K562 (cell line): ENCODE measurements around the gene CFAP90. TPM values are rescaled to one million over a fixed set of nuclear protein-coding genes. Genes with fewer than 3 reads are reported as not detected.

Source experiments
- CAMTA2 ChIP-seq: fragments of 250-450 bp; sonication (Bioruptor Pico); conservative IDR thresholded peaks from 2 replicates; pipeline ENCODE4 v1.5.1; 2022
- E4F1 ChIP-seq: fragments of 250-450 bp; sonication (Bioruptor Pico); IDR thresholded peaks from 2 replicates; pipeline ENCODE4 v1.5.0; 2021; ENCODE audit warnings: mild to moderate bottlenecking, borderline replicate concordance
- HNRNPL ChIP-seq: fragments of 200-400 bp; formaldehyde crosslinking; IDR thresholded peaks from 2 replicates; pipeline ENCODE4 v1.6.1; 2017; ENCODE audit warnings: low read depth, mild to moderate bottlenecking, low read length
- MBD2 ChIP-seq: sonication (generic); IDR thresholded peaks from 2 replicates; pipeline ENCODE4 v1.6.1; 2016; ENCODE audit warnings: low read depth, borderline replicate concordance
- MYBL2 ChIP-seq, 2 experiments: fragments of 450-650 bp in 1 of 2; sonication (generic) in 1 of 2; formaldehyde crosslinking in 1 of 2; IDR thresholded peaks; 2 replicates each; pipeline versions ENCODE4 v1.6.1 to v1.8.1; 2017 to 2022; ENCODE audit warnings: borderline replicate concordance in 1 of 2, inconsistent platforms in 1 of 2, low read depth in 1 of 2, mild to moderate bottlenecking in 1 of 2, missing genetic modification reagents in 1 of 2, moderate library complexity in 1 of 2
- NR1H2 ChIP-seq: sonication (generic); formaldehyde crosslinking; IDR thresholded peaks from 2 replicates; pipeline ENCODE4 v1.4.0; 2020; ENCODE audit warnings: mild to moderate bottlenecking, missing genetic modification reagents
- ZFPM2 ChIP-seq: fragments of 250-450 bp; sonication (Bioruptor Pico); IDR thresholded peaks from 2 replicates; pipeline ENCODE4 v1.5.1; 2022; ENCODE audit warnings: mild to moderate bottlenecking
- ZNF316 ChIP-seq: fragments of 450-650 bp; IDR thresholded peaks from 2 replicates; pipeline ENCODE4 v1.6.1; 2016
- polyA plus RNA-seq, 8 experiments: library from polyadenylated mRNA; depleted of rRNA in 4 of 8; stranded (reverse) in 5 of 8; unstranded in 3 of 8; fragments of >200 nt; fragmentation: Nextera tagmentation in 2 of 8; fragmentation: Illumina TruSeq in 1 of 8; extraction: Ambion mirVana in 2 of 8; extraction: Trizol in 1 of 8; gene quantifications; 2 replicates each; pipeline versions ENCODE4 v1.2.1 to v1.2.3, GENCODE V29; 2011 to 2014; ENCODE audit warnings: inconsistent platforms in 1 of 8, missing spikeins in 1 of 8
- total RNA-seq, 7 experiments: library from RNA; depleted of rRNA in 6 of 7; stranded (reverse); fragments of >200 nt in 6 of 7; fragmentation: Illumina TruSeq in 2 of 7; extraction: Trizol in 2 of 7; gene quantifications; 2 replicates each; pipeline versions ENCODE4 v1.2.1 to v1.2.3, GENCODE V29; 2011 to 2021; ENCODE audit warnings: low replicate concordance in 1 of 7
- TF ChIP-seq, protein P1 (sequence below): sonication (generic); formaldehyde crosslinking; IDR thresholded peaks from 2 replicates; pipeline ENCODE4 v1.8.0; 2022; ENCODE audit warnings: missing genetic modification reagents, mild to moderate bottlenecking, borderline replicate concordance
- TF ChIP-seq, protein P2 (sequence below): fragments of 250-450 bp; sonication (Bioruptor Pico); IDR thresholded peaks from 2 replicates; pipeline ENCODE4 v1.5.0; 2021; ENCODE audit warnings: mild to moderate bottlenecking, moderate library complexity

The CFAP90 gene
- total and polyA plus RNA-seq, 9 of the 15 experiments (the other 6 are each of a cell fraction or from before 2014, with no cell fraction given) = not detected

DNA sequence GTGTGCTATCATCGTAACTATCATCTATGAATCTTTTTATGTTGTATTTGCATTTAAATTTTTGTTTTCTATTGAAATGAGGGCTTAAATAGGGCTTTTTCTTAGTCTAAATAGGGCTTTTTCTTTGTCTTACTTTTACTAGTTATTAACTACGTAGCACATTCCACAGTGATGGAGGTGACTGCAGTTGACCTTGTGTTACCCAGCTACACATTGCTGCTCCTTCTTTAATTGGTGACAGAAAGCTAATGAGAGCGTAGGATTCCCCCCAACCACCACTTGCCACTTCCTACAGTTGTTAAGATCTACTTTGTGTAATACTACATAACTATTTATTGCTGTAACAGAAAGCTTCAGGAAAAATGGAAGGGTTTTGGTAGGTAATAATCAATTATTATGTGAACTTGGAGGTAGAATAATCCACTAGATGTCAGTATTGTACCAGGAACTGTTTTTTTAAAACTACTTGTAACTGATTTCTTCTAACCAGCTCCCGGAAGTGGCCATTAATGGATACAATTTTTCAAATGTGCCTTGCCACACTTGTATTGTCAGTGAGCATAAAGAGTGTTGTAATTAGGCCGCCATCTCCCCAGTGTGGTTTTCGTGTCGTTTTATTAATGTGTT is 36.0 kb upstream of the CFAP90 start (continued):
- TF ChIP-seq, protein P1, sequence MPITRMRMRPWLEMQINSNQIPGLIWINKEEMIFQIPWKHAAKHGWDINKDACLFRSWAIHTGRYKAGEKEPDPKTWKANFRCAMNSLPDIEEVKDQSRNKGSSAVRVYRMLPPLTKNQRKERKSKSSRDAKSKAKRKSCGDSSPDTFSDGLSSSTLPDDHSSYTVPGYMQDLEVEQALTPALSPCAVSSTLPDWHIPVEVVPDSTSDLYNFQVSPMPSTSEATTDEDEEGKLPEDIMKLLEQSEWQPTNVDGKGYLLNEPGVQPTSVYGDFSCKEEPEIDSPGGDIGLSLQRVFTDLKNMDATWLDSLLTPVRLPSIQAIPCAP (CRISPR knock-in tag) = no peak
- TF ChIP-seq NR1H2 (CRISPR knock-in tag) (no peak), ZNF316 (no peak), E4F1 (CRISPR knock-in tag) (no peak), MYBL2 (IDR thresholded peaks at IDR 0.05; ENCODE audit: low read depth) (peak; percentile 36; the same call in 1 of the 2 replicates), MYBL2 (CRISPR knock-in tag; IDR thresholded peaks at IDR 0.05; ENCODE audit: borderline replicate concordance) (no peak), ZFPM2 (no peak), HNRNPL (no peak), CAMTA2 (CRISPR knock-in tag) (no peak), MBD2 (no peak)
- TF ChIP-seq, protein P2, sequence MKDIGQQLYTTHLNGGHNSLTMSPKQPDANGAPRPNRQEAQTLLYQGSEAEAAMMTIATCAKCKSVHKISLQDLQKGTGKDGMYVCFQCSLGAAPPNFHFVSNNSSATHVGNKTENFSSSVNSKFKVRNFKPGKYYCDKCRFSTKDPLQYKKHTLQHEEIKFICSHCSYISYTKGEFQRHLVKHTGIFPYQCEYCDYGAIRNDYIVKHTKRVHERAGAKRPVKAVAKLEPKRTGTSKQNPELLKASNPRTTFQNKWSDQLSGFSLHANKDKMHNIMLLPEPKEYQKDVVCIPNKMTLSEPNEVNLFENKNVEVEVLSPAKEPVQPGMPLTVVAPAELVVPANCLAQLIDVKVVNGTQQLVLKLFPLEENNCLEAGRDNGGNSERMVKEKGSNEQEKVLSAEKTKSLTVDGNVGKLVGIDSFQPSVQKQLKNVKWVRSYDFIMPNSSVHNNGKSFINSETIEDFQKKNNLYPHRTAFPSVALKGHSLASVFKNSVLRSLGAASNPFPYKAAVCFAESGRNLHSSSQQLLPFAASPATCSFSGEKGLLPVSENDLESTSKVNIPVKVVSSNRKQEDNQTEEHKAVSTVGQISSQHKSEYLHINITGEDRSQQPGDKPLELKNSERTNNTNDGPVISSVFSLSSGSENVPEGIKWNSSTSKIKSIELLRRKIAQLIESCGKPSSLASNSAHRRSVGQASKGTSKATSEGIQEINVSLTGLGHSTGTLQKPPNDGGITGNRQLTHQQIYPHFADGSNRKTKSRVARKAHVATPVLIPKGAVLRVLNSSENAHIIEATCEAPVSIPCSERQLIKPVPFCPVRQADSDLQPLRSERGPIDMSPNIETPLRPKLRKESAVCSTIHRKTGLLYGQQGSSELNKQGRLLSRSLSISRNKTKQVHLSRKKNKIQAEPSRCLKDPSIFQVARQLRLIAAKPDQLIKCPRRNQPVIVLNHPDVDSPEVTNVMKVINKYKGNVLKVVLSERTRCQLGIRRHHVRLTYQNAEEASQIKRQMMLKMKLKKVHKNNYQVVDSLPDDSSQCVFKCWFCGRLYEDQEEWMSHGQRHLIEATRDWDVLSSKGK (CRISPR knock-in tag) = no peak
